Smooth muscle cell (in vitro differentiated cells): ENCODE results near the gene NFKBIZ. TPM values are rescaled to one million over a fixed set of nuclear protein-coding genes. Genes with fewer than 3 reads are reported as not detected.

Source experiments
- DNase-seq: peaks from one replicate; lab custom pipeline; 2025; ENCODE audit not compliant: unreplicated experiment; lab: John Stamatoyannopoulos, UW
- H2AFZ ChIP-seq: fragments of 200-600 bp; sonication (generic); 2 replicates; pipeline ENCODE4 v1.6.0; 2016; ENCODE audit warnings: antibody characterized with exemption, low read depth, mild to moderate bottlenecking
- H3F3A ChIP-seq: fragments of 200-600 bp; sonication (generic); 2 replicates; pipeline ENCODE4 v1.6.0; 2017; ENCODE audit warnings: antibody characterized with exemption, low read depth
- H3K27ac ChIP-seq: fragments of 200-600 bp; sonication (generic); 2 replicates; pipeline ENCODE4 v1.5.1; 2016; ENCODE audit warnings: low read depth, mild to moderate bottlenecking
- H3K27me3 ChIP-seq: fragments of 200-600 bp; sonication (generic); 2 replicates; pipeline ENCODE4 v1.6.1; 2016; ENCODE audit warnings: low read depth, mild to moderate bottlenecking
- H3K36me3 ChIP-seq: fragments of 200-600 bp; sonication (generic); 2 replicates; pipeline ENCODE4 v1.5.1; 2016; ENCODE audit warnings: low read depth
- H3K4me1 ChIP-seq: fragments of 200-600 bp; sonication (generic); 2 replicates; pipeline ENCODE4 v1.5.1; 2016; ENCODE audit warnings: low read depth
- H3K4me2 ChIP-seq: fragments of 200-600 bp; sonication (generic); 2 replicates; pipeline ENCODE4 v1.6.0; 2016; ENCODE audit warnings: mild to moderate bottlenecking
- H3K4me3 ChIP-seq: fragments of 200-600 bp; sonication (generic); 2 replicates; pipeline ENCODE4 v1.5.1; 2016; ENCODE audit warnings: mild to moderate bottlenecking
- H3K79me2 ChIP-seq: fragments of 200-600 bp; sonication (generic); 2 replicates; pipeline ENCODE4 v1.6.0; 2016; ENCODE audit warnings: low read depth, mild to moderate bottlenecking
- H3K9ac ChIP-seq: fragments of 200-600 bp; sonication (generic); 2 replicates; pipeline ENCODE4 v1.6.0; 2016; ENCODE audit warnings: low read depth
- H3K9me3 ChIP-seq: fragments of 200-600 bp; sonication (generic); replicated peaks from 2 replicates; pipeline ENCODE4 v1.5.1; 2016; ENCODE audit warnings: low read depth
- H4K20me1 ChIP-seq: fragments of 200-600 bp; sonication (generic); 2 replicates; pipeline ENCODE4 v1.6.0; 2016; ENCODE audit warnings: low read depth
- CTCF ChIP-seq: fragments of 200-600 bp; sonication (generic); IDR thresholded peaks from 2 replicates; pipeline ENCODE4 v1.5.1; 2017; ENCODE audit warnings: borderline replicate concordance, mild to moderate bottlenecking, antibody characterized with exemption; ENCODE audit not compliant: insufficient read depth, poor library complexity, severe bottlenecking
- WGBS: methylation state at CpG from one replicate; pipeline ENCODE4 v1.1.7; 2016; ENCODE audit warnings: low lambda C conversion rate; 5-methylcytosine and 5-hydroxymethylcytosine counted together
- polyA plus RNA-seq: library from polyadenylated mRNA; unstranded; fragments of >200 nt; fragmentation: Nextera tagmentation; extraction: Ambion mirVana; gene quantifications from 2 replicates; pipeline ENCODE4 v1.2.1, GENCODE V29; 2016
- total RNA-seq: library from RNA; depleted of rRNA; stranded (reverse); fragments of >200 nt; gene quantifications from 2 replicates; pipeline ENCODE4 v1.2.3, GENCODE V29; 2014

Gene NFKBIZ
- total and polyA plus RNA-seq, 2 experiments from 2014 or later = 236 to 306 TPM

- Histone ChIP-seq H3K4me2 (no peak overlapping the region), H3K27ac (peak overlapping the region; percentile 97), H3K79me2 (peaks cover 32% of the 10 kb centered on the region), H4K20me1 (peaks cover 23% of the 10 kb centered on the region), H3K9ac (no peak overlapping the region), H3K36me3 (no peaks in the 10 kb centered on the region), H3K4me1 (peaks cover 19% of the 10 kb centered on the region), H2AFZ (no peak overlapping the region), H3K4me3 (no peak overlapping the region), H3K9me3 (no peaks in the 10 kb centered on the region), H3F3A (peaks cover 27% of the 10 kb centered on the region), H3K27me3 (no peaks in the 10 kb centered on the region)
- no peak for DNase-seq
- TF ChIP-seq CTCF = no peak
- WGBS = 94% methylated on average over 2 of the region's 2 CpGs
Measured at GRCh38 chr3:101846709-101847108, 2.6 kb upstream of the NFKBIZ start.

- peaks cover 2% of the 10 kb centered on the region for H3K36me3 ChIP-seq
- H3K4me3 ChIP-seq = no peak overlapping the region
- no peaks in the 10 kb centered on the region for H3K9me3 ChIP-seq
- H3K27ac ChIP-seq = peak overlapping the region; percentile 97
- H3F3A ChIP-seq = peaks cover 31% of the 10 kb centered on the region
- WGBS = 73% methylated on average over 3 of the region's 3 CpGs
- H3K27me3 ChIP-seq = no peaks in the 10 kb centered on the region
- no peak overlapping the region for H2AFZ ChIP-seq
- peaks cover 30% of the 10 kb centered on the region for H4K20me1 ChIP-seq
- peaks cover 38% of the 10 kb centered on the region for H3K79me2 ChIP-seq
- H3K4me2 ChIP-seq = no peak overlapping the region
- DNase-seq = no peak
- TF ChIP-seq CTCF = no peak
- no peak overlapping the region for H3K9ac ChIP-seq
- peaks cover 20% of the 10 kb centered on the region for H3K4me1 ChIP-seq
Measured at GRCh38 chr3:101847328-101847727, 2.0 kb upstream of the NFKBIZ start.

GRCh38 chr3:101848326-101848725 lies 988 bp upstream of the NFKBIZ start:
- 60% methylated on average over 3 of the region's 3 CpGs for WGBS
- Histone ChIP-seq H3F3A (peaks cover 41% of the 10 kb centered on the region), H3K4me2 (peak overlapping the region; percentile 91), H3K79me2 (peaks cover 48% of the 10 kb centered on the region), H3K27me3 (no peaks in the 10 kb centered on the region), H3K9me3 (no peaks in the 10 kb centered on the region), H3K9ac (peak overlapping the region; percentile 94), H4K20me1 (peaks cover 40% of the 10 kb centered on the region), H3K27ac (peak overlapping the region; percentile 97), H2AFZ (peak overlapping the region; percentile 12), H3K36me3 (peaks cover 12% of the 10 kb centered on the region), H3K4me1 (peaks cover 17% of the 10 kb centered on the region), H3K4me3 (peak overlapping the region; percentile 96)
- TF ChIP-seq CTCF = no peak
- DNase-seq = no peak

GRCh38 chr3:101849714-101850245 lies 466 bp downstream of the NFKBIZ start:
- no peak for DNase-seq
- Histone ChIP-seq H2AFZ (no peak overlapping the region), H4K20me1 (peaks cover 54% of the 10 kb centered on the region), H3K4me2 (peak overlapping the region; percentile 88), H3F3A (peaks cover 54% of the 10 kb centered on the region), H3K79me2 (peaks cover 63% of the 10 kb centered on the region), H3K27ac (peak overlapping the region; percentile 90), H3K9ac (peak overlapping the region; percentile 99), H3K27me3 (no peaks in the 10 kb centered on the region), H3K36me3 (peaks cover 27% of the 10 kb centered on the region), H3K9me3 (no peaks in the 10 kb centered on the region), H3K4me1 (peaks cover 14% of the 10 kb centered on the region), H3K4me3 (peak overlapping the region; percentile 96)
- TF ChIP-seq CTCF = no peak
- WGBS = 1% methylated on average over 49 of the region's 67 CpGs
